Endothelial cell (in vitro differentiated cells): Measurements from ENCODE around the gene CD300C. TPM values are rescaled to one million over a fixed set of nuclear protein-coding genes. Genes with fewer than 3 reads are reported as not detected.
"Not testable (repeated sequence)": the region's sequence is repeated elsewhere in the genome, so short reads cannot be mapped to it uniquely, and the experiment has no call there.

Experiments used
- DNase-seq: peaks from one replicate; pipeline ENCODE4 v3.0.0; 2021; ENCODE audit warnings: low spot score
- H3K27ac Mint-ChIP-seq: one replicate; pipeline ENCODE4 v1.8.0; 2021; ENCODE audit warnings: mixed read lengths, inconsistent platforms; ENCODE audit not compliant: unreplicated experiment
- H3K27me3 Mint-ChIP-seq: one replicate; pipeline ENCODE4 v1.8.0; 2021; ENCODE audit warnings: mild to moderate bottlenecking, moderate library complexity, mixed read lengths, inconsistent platforms; ENCODE audit not compliant: unreplicated experiment
- H3K36me3 Mint-ChIP-seq: one replicate; pipeline ENCODE4 v1.8.0; 2021; ENCODE audit warnings: mild to moderate bottlenecking, low read depth, mixed read lengths, inconsistent platforms; ENCODE audit not compliant: unreplicated experiment
- H3K4me1 Mint-ChIP-seq: one replicate; pipeline ENCODE4 v1.8.0; 2021; ENCODE audit warnings: mild to moderate bottlenecking, mixed read lengths, inconsistent platforms; ENCODE audit not compliant: unreplicated experiment
- H3K4me3 Mint-ChIP-seq: one replicate; pipeline ENCODE4 v1.8.0; 2021; ENCODE audit warnings: mild to moderate bottlenecking, mixed read lengths, inconsistent platforms; ENCODE audit not compliant: unreplicated experiment
- H3K9me3 Mint-ChIP-seq: one replicate; pipeline ENCODE4 v1.8.0; 2021; ENCODE audit warnings: mixed read lengths, inconsistent platforms; ENCODE audit not compliant: unreplicated experiment
- total RNA-seq: library from RNA; stranded (reverse); fragmentation: NEBNext Ultra II Directional; extraction: Animal tissue kit (Norgen Biotek cat#: 25700); gene quantifications from one replicate; pipeline ENCODE4 v1.2.1, GENCODE V29; 2021; ENCODE audit not compliant: unreplicated experiment
- TF ChIP-seq, protein P1 (sequence below): fragments of 200-600 bp; sonication (generic); IDR thresholded peaks from one replicate; pipeline ENCODE4 v1.5.0; 2021; ENCODE audit warnings: antibody characterized with exemption; ENCODE audit not compliant: unreplicated experiment

Gene CD300C
- total RNA-seq, 1 donor from 2014 or later = not detected

DNA sequence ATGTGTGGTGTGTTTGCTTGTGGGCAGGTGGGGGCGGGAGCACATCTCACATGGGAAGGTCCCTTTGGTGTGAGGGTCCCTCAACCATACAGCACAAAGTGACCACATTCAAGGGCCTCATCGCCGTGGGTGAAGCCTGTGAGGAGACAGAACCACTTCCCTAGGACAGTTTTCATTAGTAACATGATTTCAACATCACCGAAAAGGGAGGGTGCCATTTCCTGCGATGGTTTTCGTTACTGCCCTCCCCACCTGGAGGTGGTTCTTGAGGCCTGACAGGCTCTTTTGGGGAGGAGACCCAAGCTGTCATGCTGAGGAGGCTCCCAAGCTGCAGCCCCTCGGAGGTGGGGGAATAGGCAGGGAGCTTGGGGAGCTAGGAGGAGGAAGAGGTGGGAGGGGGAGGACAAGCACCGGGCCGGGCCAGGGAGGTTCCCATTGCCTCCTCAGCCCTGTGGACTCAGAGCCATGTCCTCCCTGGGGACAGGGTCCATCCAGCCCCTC lies 24.2 kb downstream of the CD300C start:
- Mint-ChIP-seq H3K36me3 (peaks cover 5% of the 10 kb centered on the region), H3K4me1 (no peaks in the 10 kb centered on the region), H3K4me3 (no peak overlapping the region), H3K9me3 (no peaks in the 10 kb centered on the region), H3K27me3 (peaks cover 6% of the 10 kb centered on the region), H3K27ac (no peak overlapping the region)
- DNase-seq = no peak
- TF ChIP-seq, protein P1, sequence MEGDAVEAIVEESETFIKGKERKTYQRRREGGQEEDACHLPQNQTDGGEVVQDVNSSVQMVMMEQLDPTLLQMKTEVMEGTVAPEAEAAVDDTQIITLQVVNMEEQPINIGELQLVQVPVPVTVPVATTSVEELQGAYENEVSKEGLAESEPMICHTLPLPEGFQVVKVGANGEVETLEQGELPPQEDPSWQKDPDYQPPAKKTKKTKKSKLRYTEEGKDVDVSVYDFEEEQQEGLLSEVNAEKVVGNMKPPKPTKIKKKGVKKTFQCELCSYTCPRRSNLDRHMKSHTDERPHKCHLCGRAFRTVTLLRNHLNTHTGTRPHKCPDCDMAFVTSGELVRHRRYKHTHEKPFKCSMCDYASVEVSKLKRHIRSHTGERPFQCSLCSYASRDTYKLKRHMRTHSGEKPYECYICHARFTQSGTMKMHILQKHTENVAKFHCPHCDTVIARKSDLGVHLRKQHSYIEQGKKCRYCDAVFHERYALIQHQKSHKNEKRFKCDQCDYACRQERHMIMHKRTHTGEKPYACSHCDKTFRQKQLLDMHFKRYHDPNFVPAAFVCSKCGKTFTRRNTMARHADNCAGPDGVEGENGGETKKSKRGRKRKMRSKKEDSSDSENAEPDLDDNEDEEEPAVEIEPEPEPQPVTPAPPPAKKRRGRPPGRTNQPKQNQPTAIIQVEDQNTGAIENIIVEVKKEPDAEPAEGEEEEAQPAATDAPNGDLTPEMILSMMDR = no peak

DNA sequence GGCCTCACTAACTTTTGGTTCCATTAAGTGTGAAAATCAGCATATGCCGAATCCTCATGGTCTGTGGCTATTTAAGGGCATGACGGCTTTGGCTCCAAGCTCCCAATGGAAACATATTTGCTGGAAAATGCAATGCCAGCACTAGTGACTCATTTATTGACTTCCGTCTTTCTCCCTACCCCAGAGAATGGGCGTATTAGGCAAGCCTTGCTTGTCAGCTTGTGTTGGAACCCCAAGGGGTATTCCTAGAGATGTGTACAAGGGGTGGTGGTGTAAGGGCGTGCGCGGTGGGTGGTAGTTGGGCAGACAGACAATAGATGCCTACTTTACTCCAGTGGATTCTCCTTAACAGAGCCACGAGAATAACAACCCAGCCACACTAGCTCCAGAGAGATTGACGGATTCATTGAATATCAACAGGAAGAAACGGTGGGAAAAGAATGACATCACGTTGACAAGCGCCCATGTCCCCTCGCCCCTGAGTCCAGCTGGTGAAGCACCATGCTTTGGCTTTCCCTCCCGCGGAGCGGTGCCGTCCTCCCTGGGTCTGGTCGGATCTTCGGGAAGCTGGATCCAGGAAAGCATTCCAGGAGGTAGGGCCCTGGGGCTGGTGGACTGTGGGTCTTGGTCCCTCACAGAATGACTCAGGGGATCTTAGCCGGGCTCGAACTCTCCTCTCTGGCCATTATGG lies 25.0 kb downstream of the CD300C start:
- Mint-ChIP-seq H3K27ac (no peak overlapping the region), H3K4me1 (no peaks in the 10 kb centered on the region), H3K4me3 (no peak overlapping the region), H3K36me3 (peaks cover 5% of the 10 kb centered on the region), H3K9me3 (no peaks in the 10 kb centered on the region), H3K27me3 (peaks cover 6% of the 10 kb centered on the region)
- TF ChIP-seq, protein P1 = no peak
- DNase-seq = no peak

DNA sequence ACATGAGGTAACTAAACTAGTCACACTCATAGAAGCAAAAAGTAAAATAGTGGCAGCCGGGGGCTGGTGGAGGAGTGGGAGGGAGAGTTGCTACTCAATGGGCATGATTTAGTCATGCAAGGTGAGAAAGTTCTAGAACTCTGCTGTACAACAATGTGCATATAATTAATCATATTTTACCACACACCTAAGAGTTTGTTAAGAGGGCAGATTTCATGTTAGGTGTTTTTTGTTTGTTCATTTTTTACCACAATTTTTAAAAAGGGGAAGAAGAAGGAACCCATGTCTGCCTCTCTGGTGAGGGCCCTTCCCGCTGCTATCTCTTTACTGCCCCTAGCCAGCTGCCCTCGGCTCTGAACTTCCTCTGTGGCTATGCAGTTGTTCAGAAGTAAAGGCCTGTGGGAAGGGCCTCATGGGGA lies 25.9 kb downstream of the CD300C start:
- Mint-ChIP-seq H3K4me3 (no peak overlapping the region), H3K36me3 (peaks cover 3% of the 10 kb centered on the region), H3K27ac (no peak overlapping the region), H3K4me1 (no peaks in the 10 kb centered on the region), H3K27me3 (peaks cover 6% of the 10 kb centered on the region), H3K9me3 (peaks cover 3% of the 10 kb centered on the region)
- TF ChIP-seq, protein P1 = no peak
- DNase-seq = no peak

- peaks cover 13% of the 10 kb centered on the region for H3K36me3 Mint-ChIP-seq
- not testable (repeated sequence) for H3K4me3 Mint-ChIP-seq, DNase-seq, H3K27ac Mint-ChIP-seq, H3K4me1 Mint-ChIP-seq
- H3K9me3 Mint-ChIP-seq = peaks cover 13% of the 10 kb centered on the region
- peaks cover 16% of the 10 kb centered on the region for H3K27me3 Mint-ChIP-seq
Observed at GRCh38 chr17:74518413-74518981, 27.4 kb downstream of the CD300C start.

- Mint-ChIP-seq H3K4me3 (no peak overlapping the region), H3K9me3 (peaks cover 13% of the 10 kb centered on the region), H3K36me3 (peaks cover 13% of the 10 kb centered on the region), H3K27ac (no peak overlapping the region), H3K27me3 (peaks cover 14% of the 10 kb centered on the region), H3K4me1 (peaks cover 10% of the 10 kb centered on the region)
- TF ChIP-seq, protein P1 = no peak
- DNase-seq = no peak
Observed at GRCh38 chr17:74516561-74517328, 29.2 kb downstream of the CD300C start.
